Activated T-cell treated with anti-CD3 and anti-CD28 coated beads, Interleukin-2, amount 50 U/mL, for 72 hours (primary cell): ENCODE results near the gene LAMA2. TPM values are rescaled to one million over a fixed set of nuclear protein-coding genes. Genes with fewer than 3 reads are reported as not detected.

ENCODE experiments used
- ATAC-seq, 2 donors: fragments of 150-1000 bp; cut with Tn5 transposase; replicated peaks in 1 of 2; 2 replicates each; pipeline ENCODE4 v1.10.0; 2021; ENCODE audit warnings: moderate library complexity in 2 of 2, mild to moderate bottlenecking in 1 of 2
- DNase-seq, 2 donors: peaks; one replicate each; pipeline ENCODE4 v3.0.0; 2021 to 2022; ENCODE audit warnings: mixed read lengths in 1 of 2
- H3K27ac Mint-ChIP-seq: one replicate; pipeline ENCODE4 v1.8.0; 2022; ENCODE audit warnings: mild to moderate bottlenecking, moderate library complexity, mixed read lengths
- H3K27me3 Mint-ChIP-seq: one replicate; pipeline ENCODE4 v1.8.0; 2022; ENCODE audit warnings: low read depth, mixed read lengths
- H3K36me3 Mint-ChIP-seq, 2 donors: one replicate each; pipeline ENCODE4 v1.8.0; 2022; ENCODE audit warnings: mixed read lengths in 2 of 2, mild to moderate bottlenecking in 1 of 2; ENCODE audit not compliant: insufficient read depth in 2 of 2
- H3K4me1 Mint-ChIP-seq: one replicate; pipeline ENCODE4 v1.8.0; 2022; ENCODE audit warnings: low read depth, mixed read lengths
- H3K4me3 Mint-ChIP-seq, 2 donors: one replicate each; pipeline ENCODE4 v1.8.0; 2022; ENCODE audit warnings: mild to moderate bottlenecking in 2 of 2, mixed read lengths in 2 of 2, moderate library complexity in 2 of 2
- H3K9me3 Mint-ChIP-seq, 2 donors: one replicate each; pipeline ENCODE4 v1.8.0; 2022; ENCODE audit warnings: mixed read lengths in 2 of 2
- total RNA-seq, 2 donors: library from RNA; stranded (reverse); gene quantifications; one replicate each; pipeline ENCODE4 v1.2.3, GENCODE V29; 2022

LAMA2 gene
- total RNA-seq, 2 donors from 2014 or later, result 0.05 TPM; not detected in 1

DNA sequence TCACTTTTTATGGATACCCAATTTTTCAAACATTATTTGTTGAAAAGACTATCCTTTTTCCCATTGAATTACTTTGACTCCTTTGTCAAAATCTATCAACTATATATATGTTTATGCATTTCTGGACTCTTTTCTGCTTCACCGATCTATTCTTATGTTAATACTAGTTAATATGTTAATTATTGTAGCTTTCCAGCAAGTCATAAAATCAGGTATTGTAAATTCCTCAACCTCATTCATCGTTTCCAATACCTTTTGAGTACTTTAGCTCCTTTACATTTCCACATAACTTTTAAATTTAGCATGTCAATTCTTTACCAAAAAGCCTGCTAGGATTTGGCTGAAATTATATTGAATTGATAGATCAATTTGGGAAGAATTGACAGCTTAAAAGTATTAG, 419.7 kb downstream of the LAMA2 start:
- no peak for DNase-seq
- Mint-ChIP-seq H3K9me3 (no peaks in the 10 kb centered on the region), H3K27me3 (peaks cover 8% of the 10 kb centered on the region), H3K4me1 (no peaks in the 10 kb centered on the region), H3K36me3 (no peaks in the 10 kb centered on the region), H3K4me3 (no peak overlapping the region), H3K27ac (no peak overlapping the region)
- no peak for ATAC-seq

DNA sequence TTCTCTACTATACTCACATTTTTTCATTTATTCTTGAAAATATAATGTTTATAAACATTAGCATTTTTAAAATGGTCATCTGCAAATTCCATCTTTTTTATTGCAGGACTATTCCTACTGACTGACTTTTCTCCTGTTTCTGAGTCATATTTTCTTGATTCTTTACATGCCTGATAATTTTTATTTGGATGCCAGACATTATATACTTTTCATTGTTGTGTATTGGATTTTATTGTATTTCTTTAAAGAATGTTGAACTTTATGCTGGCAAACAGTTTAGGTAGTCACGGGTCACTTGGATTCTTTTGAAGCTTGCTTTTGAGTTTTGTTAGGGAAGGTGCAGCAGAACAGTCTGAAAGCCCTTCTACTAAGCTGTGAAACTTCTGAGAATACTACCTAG, 423.9 kb downstream of the LAMA2 start:
- Mint-ChIP-seq H3K36me3 (no peaks in the 10 kb centered on the region), H3K4me3 (no peak overlapping the region), H3K4me1 (no peaks in the 10 kb centered on the region), H3K27me3 (no peaks in the 10 kb centered on the region), H3K27ac (no peak overlapping the region), H3K9me3 (no peaks in the 10 kb centered on the region)
- DNase-seq (no peak), ATAC-seq (no peak)

DNA sequence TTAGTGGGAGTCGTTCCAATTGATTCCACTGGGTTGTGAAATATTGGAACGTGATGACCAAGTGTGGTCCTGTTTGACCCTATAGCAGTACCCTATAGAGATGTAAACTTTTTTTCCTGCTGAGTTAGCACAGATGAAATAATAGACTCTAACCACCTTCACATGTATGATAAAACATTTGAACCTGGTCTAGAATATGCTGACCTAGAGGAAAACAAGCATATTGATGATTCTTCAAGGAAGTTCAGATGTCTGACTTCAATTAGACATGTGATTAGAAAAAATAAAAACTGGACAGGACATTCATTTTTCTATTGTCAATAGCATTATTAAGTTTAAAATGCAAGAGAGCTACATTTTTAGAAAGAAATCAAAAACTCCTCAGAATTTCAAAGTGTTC, 424.9 kb downstream of the LAMA2 start:
- Mint-ChIP-seq H3K4me1 (no peaks in the 10 kb centered on the region), H3K9me3 (no peaks in the 10 kb centered on the region), H3K4me3 (no peak overlapping the region), H3K27ac (no peak overlapping the region), H3K36me3 (no peaks in the 10 kb centered on the region), H3K27me3 (no peaks in the 10 kb centered on the region)
- no peak for DNase-seq
- no peak for ATAC-seq

DNA sequence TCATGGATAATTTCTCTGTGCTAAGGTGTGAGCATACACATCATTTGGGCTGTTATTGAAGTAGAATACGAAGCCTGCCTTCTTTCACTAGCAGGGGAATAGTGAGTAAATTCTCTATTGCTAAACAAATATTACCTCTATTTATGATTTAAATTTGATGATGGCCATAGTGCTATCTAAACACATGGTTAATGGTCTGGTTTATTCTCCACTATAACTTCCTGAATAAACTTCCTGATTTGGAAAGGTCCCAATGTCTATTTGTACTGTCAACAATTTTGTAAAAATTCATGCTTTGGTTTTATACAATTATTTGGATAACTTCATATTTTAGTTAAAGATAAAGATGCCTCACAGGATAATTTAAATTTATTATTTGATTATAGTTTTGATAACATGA, 426.2 kb downstream of the LAMA2 start:
- H3K27ac Mint-ChIP-seq, result no peak overlapping the region
- no peak overlapping the region for H3K4me3 Mint-ChIP-seq
- ATAC-seq (no peak), DNase-seq (no peak)
- no peaks in the 10 kb centered on the region for H3K9me3 Mint-ChIP-seq
- no peaks in the 10 kb centered on the region for H3K27me3 Mint-ChIP-seq
- no peaks in the 10 kb centered on the region for H3K4me1 Mint-ChIP-seq
- no peaks in the 10 kb centered on the region for H3K36me3 Mint-ChIP-seq

DNA sequence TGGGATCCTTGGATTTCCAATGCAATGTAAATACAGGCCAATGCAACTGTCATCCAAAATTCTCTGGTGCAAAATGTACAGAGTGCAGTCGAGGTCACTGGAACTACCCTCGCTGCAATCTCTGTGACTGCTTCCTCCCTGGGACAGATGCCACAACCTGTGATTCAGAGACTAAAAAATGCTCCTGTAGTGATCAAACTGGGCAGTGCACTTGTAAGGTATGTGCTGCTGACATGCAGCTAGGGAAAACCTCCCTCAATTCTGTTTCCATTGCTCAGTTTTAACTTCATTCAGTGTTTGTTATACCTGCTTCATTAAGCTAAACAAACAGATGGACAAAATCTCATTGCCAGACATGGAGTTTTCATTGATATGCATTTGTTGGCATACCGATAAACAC, 429.9 kb downstream of the LAMA2 start:
- H3K27ac Mint-ChIP-seq, result no peak overlapping the region
- H3K9me3 Mint-ChIP-seq, result no peaks in the 10 kb centered on the region
- peaks cover 4% of the 10 kb centered on the region for H3K27me3 Mint-ChIP-seq
- H3K4me1 Mint-ChIP-seq, result no peaks in the 10 kb centered on the region
- no peaks in the 10 kb centered on the region for H3K36me3 Mint-ChIP-seq
- no peak for ATAC-seq
- no peak overlapping the region for H3K4me3 Mint-ChIP-seq
- DNase-seq, result no peak

DNA sequence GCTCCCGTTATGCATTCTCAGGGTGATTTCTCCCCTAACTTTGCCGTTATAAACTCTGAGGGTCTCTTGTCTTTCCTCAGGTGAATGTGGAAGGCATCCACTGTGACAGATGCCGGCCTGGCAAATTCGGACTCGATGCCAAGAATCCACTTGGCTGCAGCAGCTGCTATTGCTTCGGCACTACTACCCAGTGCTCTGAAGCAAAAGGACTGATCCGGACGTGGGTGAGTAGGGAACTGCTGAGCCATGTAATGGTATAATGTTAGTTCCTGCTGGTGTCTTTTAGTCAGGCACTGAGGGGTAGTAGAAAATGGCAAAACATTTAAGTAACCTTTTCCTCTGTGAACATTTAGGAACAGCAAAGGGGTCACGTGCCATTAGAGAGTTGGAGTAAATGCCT, 431.6 kb downstream of the LAMA2 start:
- Mint-ChIP-seq H3K4me1 (no peaks in the 10 kb centered on the region), H3K27ac (no peak overlapping the region), H3K36me3 (no peaks in the 10 kb centered on the region), H3K27me3 (peaks cover 12% of the 10 kb centered on the region), H3K4me3 (no peak overlapping the region), H3K9me3 (no peaks in the 10 kb centered on the region)
- ATAC-seq (no peak), DNase-seq (no peak)

DNA sequence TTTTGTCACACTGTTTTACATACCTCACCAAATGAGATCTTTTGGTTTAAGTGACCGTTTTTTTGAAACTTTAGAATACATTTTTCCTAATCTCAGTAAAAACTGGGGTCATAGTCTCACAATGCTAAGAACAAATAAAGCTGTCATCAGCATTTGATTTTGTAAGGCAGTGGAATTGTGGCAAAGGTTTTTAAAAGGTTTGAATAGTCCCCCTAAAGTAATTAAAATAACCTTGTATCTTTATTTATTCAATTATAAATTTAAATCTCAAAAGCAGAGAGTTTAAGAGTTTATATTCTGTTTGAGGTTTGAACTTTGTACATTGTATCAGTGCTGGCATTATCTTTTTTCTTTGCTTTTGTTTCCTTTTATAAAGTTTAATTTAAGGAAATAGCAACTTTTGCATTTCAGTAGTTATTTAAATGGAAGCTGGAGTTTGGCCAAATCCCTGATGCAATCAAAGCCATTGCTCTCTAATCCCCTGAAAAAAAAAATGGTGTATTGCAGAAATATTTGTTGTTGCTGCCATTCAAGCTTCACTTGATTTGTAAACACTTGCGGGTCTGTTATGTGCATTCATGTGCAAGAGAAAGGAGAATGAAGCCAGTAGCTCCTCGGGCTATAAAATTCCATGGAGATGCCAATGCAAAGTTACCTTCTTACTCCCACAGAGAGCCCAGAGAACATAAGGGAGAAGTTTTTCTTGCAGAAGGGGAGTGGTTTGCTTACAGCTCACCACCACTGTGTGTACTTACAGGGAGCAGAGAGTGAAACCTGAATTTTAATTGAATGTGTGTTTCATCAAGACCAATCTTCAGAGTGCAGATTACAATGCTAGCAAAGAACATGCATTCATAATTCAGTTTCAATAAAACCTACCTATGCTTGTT, 435.2 kb downstream of the LAMA2 start:
- H3K4me1 Mint-ChIP-seq, result no peaks in the 10 kb centered on the region

DNA sequence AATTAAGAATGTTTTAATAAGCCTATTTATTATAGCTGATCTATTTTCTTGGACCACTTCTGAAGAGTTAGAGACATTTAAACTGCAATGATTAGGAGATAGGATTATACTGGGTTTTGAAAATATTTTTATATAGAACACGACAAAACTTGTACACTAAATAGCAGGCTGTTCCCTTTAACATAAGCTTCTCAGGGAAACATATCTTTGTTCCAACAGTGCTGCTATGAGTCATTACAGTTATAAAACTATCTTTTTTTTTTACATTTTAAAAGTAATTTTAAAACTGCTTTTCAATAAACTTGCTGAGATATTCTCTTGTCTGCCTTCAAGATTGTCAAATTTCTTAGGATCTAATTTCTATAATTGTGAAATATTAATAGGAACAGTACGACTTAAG, 438.0 kb downstream of the LAMA2 start:
- no peak overlapping the region for H3K27ac Mint-ChIP-seq
- H3K4me3 Mint-ChIP-seq, result no peak overlapping the region
- H3K27me3 Mint-ChIP-seq, result peaks cover 17% of the 10 kb centered on the region
- DNase-seq (no peak), ATAC-seq (no peak)
- no peaks in the 10 kb centered on the region for H3K4me1 Mint-ChIP-seq
- no peaks in the 10 kb centered on the region for H3K36me3 Mint-ChIP-seq
- H3K9me3 Mint-ChIP-seq, result no peaks in the 10 kb centered on the region

More for the DNA sequence above, 435.2 kb downstream of the LAMA2 start:
- Mint-ChIP-seq H3K27ac (no peak overlapping the region), H3K27me3 (peaks cover 12% of the 10 kb centered on the region), H3K4me3 (no peak overlapping the region), H3K9me3 (no peaks in the 10 kb centered on the region), H3K36me3 (no peaks in the 10 kb centered on the region)
- ATAC-seq, result no peak
- DNase-seq, result no peak

DNA sequence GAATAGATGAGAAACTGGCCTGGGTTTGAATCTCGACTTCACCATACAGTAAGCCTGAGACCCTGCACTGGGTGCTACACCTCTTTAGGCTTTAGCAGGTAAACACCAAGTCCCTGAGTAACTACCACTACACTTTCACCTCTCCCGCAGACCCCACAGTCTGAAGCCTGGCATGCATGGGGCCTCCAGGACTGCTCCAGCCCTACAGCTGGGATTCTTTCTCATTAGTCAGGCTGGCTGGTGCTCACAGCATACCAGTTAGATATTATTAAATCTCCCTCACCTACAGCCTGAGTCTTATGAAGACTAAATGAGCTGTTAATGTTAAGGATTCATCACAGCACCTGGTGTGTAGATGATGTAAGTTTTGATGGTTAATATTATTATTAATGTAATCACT, 438.4 kb downstream of the LAMA2 start:
- ATAC-seq (no peak), DNase-seq (no peak)
- no peak overlapping the region for H3K4me3 Mint-ChIP-seq
- H3K27me3 Mint-ChIP-seq, result peaks cover 17% of the 10 kb centered on the region
- H3K9me3 Mint-ChIP-seq, result no peaks in the 10 kb centered on the region
- H3K27ac Mint-ChIP-seq, result no peak overlapping the region
- no peaks in the 10 kb centered on the region for H3K36me3 Mint-ChIP-seq
- H3K4me1 Mint-ChIP-seq, result no peaks in the 10 kb centered on the region

DNA sequence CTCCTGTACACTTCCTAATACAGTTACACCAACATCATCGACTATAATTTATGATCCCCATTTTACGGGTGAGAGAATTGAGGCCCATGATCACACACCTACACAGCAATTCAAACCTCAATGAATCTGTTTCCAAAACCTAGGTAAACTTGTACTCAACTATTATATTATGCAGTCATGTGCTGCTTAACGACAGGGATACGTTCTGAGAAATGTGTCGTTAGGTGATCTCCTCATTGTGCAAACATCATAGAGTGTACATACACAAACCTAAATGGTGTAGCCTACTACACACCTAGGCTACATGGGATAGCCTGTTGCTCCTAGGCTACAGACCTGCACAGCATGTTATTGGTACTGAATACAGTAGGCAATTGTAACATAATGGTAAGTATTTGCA, 441.4 kb downstream of the LAMA2 start:
- peaks cover 11% of the 10 kb centered on the region for H3K27me3 Mint-ChIP-seq
- H3K4me1 Mint-ChIP-seq, result no peaks in the 10 kb centered on the region
- H3K36me3 Mint-ChIP-seq, result no peaks in the 10 kb centered on the region
- ATAC-seq, result no peak
- no peak overlapping the region for H3K4me3 Mint-ChIP-seq
- H3K27ac Mint-ChIP-seq, result no peak overlapping the region
- no peaks in the 10 kb centered on the region for H3K9me3 Mint-ChIP-seq
- DNase-seq, result no peak

DNA sequence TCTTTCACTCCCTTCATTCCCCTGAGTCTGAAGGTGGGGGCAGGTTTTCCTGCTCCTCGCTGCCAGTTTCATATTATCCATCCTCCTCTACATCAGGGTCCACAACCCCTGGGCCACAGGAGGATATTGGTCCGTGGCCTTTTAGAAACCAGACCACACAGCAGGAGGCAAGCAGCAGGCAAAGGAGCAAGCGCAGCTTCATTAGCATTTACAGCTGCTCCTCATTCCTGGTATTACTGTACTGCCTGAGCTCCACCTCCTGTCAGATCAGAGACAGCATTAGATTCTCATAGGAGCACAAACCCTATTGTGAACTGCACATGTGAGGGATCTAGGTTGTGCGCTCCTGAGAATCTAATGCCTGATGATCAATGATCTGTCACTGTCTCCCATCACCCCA, 446.7 kb downstream of the LAMA2 start:
- H3K9me3 Mint-ChIP-seq, result no peaks in the 10 kb centered on the region
- DNase-seq (no peak), ATAC-seq (no peak)
- no peak overlapping the region for H3K4me3 Mint-ChIP-seq
- H3K36me3 Mint-ChIP-seq, result no peaks in the 10 kb centered on the region
- peaks cover 5% of the 10 kb centered on the region for H3K27me3 Mint-ChIP-seq
- no peak overlapping the region for H3K27ac Mint-ChIP-seq
- H3K4me1 Mint-ChIP-seq, result no peaks in the 10 kb centered on the region

DNA sequence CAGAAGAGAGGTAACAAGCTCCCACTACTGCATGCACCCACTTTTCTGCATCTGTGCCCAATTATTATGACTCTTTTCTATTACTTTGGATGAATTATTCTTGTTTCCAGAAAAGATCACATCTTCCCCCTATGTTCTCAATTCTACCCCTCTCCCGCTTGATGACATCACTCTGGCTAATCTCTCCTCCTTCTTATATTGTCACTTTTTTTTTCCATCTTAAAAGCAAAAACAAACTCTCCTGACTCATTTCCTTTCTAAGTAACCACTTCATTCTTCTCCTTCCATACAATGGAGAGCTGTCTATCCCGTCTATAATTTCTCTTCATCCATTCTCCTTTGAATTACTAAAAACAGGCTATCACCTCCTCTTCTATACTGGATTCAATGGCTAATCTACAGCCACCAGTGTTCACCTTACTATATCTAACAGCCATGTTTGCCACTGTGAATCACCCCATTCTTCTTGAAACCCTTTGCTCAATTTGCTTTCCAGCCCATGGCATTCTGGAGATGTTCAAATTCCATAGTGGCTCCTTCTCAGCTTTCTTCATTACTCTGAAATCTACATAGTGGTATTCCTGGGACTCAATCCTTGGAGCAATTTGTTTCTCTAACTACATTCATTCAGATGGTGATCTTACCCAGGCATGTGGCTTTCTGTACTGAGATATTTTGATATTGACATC, 448.7 kb downstream of the LAMA2 start:
- Mint-ChIP-seq H3K4me3 (no peak overlapping the region), H3K36me3 (no peaks in the 10 kb centered on the region), H3K9me3 (no peaks in the 10 kb centered on the region), H3K4me1 (no peaks in the 10 kb centered on the region), H3K27ac (no peak overlapping the region), H3K27me3 (peaks cover 5% of the 10 kb centered on the region)
- ATAC-seq, result no peak
- no peak for DNase-seq

DNA sequence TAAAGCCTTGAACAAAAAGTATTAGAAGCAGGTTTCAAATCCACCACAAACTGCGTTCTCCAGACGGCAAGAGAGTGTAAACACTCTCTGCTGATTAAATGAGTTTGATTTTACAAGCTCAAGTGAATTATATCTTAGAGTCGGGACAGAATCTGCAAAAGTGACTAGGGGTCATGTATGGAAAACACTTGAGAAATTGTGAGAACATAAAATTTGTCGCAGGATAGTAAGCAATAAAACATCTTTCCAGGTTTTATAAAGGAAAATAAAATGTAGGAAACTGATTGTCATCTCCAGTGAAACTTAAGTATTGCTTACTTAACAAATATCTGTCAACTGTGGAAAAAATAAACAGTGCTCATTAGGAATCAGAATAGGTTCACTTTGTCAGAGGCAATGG, 452.9 kb downstream of the LAMA2 start:
- no peaks in the 10 kb centered on the region for H3K4me1 Mint-ChIP-seq
- no peak overlapping the region for H3K27ac Mint-ChIP-seq
- ATAC-seq (no peak), DNase-seq (no peak)
- peaks cover 16% of the 10 kb centered on the region for H3K27me3 Mint-ChIP-seq
- H3K36me3 Mint-ChIP-seq, result no peaks in the 10 kb centered on the region
- peaks cover 0 to 5% of the 10 kb centered on the region in 2 donors for H3K9me3 Mint-ChIP-seq
- H3K4me3 Mint-ChIP-seq, result no peak overlapping the region
